ENCODE results near the gene PLCB4. TPM values are rescaled to one million over a fixed set of nuclear protein-coding genes. Genes with fewer than 3 reads are reported as not detected.

The PLCB4 gene
- total and polyA plus RNA-seq, 2 donors (not counting 1 experiment from before 2014, with no cell fraction given), result 7.3 to 13.7 TPM

- TF ChIP-seq EZH2 (IDR thresholded peaks at IDR 0.05; ENCODE audit: low read length, missing control alignments), result no peak
- no peak for TF ChIP-seq CTCF (conservative IDR thresholded peaks at IDR 0.05 in 1 of 2, IDR thresholded peaks at IDR 0.05 in 1 of 2; ENCODE audit: low read depth in 1 of 2, low read length in 2 of 2)
- H3K4me3 ChIP-seq (replicated peaks in 1 of 4; ENCODE audit: control extremely low read depth in 1 of 4, insufficient read depth in 1 of 4, low read depth in 3 of 4, low read length in 4 of 4), result no peak overlapping the region
- no peaks in the 10 kb centered on the region for H3K27me3 ChIP-seq (ENCODE audit: control insufficient read depth, insufficient read depth, low read length)
Measured at GRCh38 chr20:9298906-9299305, 230.0 kb downstream of the PLCB4 start.

GRCh38 chr20:9300080-9300479 is 231.2 kb downstream of the PLCB4 start:
- Histone ChIP-seq H3K4me2 (ENCODE audit: extremely low read depth, insufficient read depth, low read length) (no peak overlapping the region), H3K36me3 (ENCODE audit: control insufficient read depth, insufficient read depth, low read length) (no peaks in the 10 kb centered on the region), H4K20me1 (ENCODE audit: control insufficient read depth, extremely low read depth, insufficient read depth, low read length) (no peaks in the 10 kb centered on the region), H3K27me3 (ENCODE audit: control insufficient read depth, insufficient read depth, low read length) (no peaks in the 10 kb centered on the region), H3K4me3 (replicated peaks in 1 of 4; ENCODE audit: control extremely low read depth in 1 of 4, insufficient read depth in 1 of 4, low read depth in 3 of 4, low read length in 4 of 4) (no peak overlapping the region), H3K79me2 (ENCODE audit: control insufficient read depth, insufficient read depth, low read length) (no peaks in the 10 kb centered on the region), H3K4me1 (ENCODE audit: control insufficient read depth, extremely low read depth, insufficient read depth, low read length) (no peaks in the 10 kb centered on the region), H3K9ac (ENCODE audit: insufficient read depth, low read length) (no peak overlapping the region), H3K27ac (ENCODE audit: insufficient read depth, low read length) (no peak overlapping the region), H2AFZ (ENCODE audit: low read length) (no peak overlapping the region), H3K9me3 (ENCODE audit: control insufficient read depth, insufficient read depth, low read depth, low read length) (no peaks in the 10 kb centered on the region)
- no peak for TF ChIP-seq EZH2 (IDR thresholded peaks at IDR 0.05; ENCODE audit: low read length, missing control alignments)
- no peak for TF ChIP-seq CTCF (conservative IDR thresholded peaks at IDR 0.05 in 1 of 2, IDR thresholded peaks at IDR 0.05 in 1 of 2; ENCODE audit: low read depth in 1 of 2, low read length in 2 of 2)
- DNase-seq (ENCODE audit: low read depth in 2 of 2), result no peak

More at GRCh38 chr20:9298906-9299305, 230.0 kb downstream of the PLCB4 start:
- H3K4me1 ChIP-seq (ENCODE audit: control insufficient read depth, extremely low read depth, insufficient read depth, low read length), result peaks cover 5% of the 10 kb centered on the region
- no peaks in the 10 kb centered on the region for H3K36me3 ChIP-seq (ENCODE audit: control insufficient read depth, insufficient read depth, low read length)
- H3K9ac ChIP-seq (ENCODE audit: insufficient read depth, low read length), result no peak overlapping the region
- H4K20me1 ChIP-seq (ENCODE audit: control insufficient read depth, extremely low read depth, insufficient read depth, low read length), result peaks cover 2% of the 10 kb centered on the region
- H3K79me2 ChIP-seq (ENCODE audit: control insufficient read depth, insufficient read depth, low read length), result no peaks in the 10 kb centered on the region
- no peaks in the 10 kb centered on the region for H3K9me3 ChIP-seq (ENCODE audit: control insufficient read depth, insufficient read depth, low read depth, low read length)
- no peak overlapping the region for H3K4me2 ChIP-seq (ENCODE audit: extremely low read depth, insufficient read depth, low read length)
- no peak overlapping the region for H2AFZ ChIP-seq (ENCODE audit: low read length)
- H3K27ac ChIP-seq (ENCODE audit: insufficient read depth, low read length), result no peak overlapping the region
- DNase-seq (ENCODE audit: low read depth in 2 of 2), result no peak

- Histone ChIP-seq H3K36me3 (ENCODE audit: control insufficient read depth, insufficient read depth, low read length) (no peaks in the 10 kb centered on the region), H3K79me2 (ENCODE audit: control insufficient read depth, insufficient read depth, low read length) (no peaks in the 10 kb centered on the region), H4K20me1 (ENCODE audit: control insufficient read depth, extremely low read depth, insufficient read depth, low read length) (no peaks in the 10 kb centered on the region), H3K9me3 (ENCODE audit: control insufficient read depth, insufficient read depth, low read depth, low read length) (no peaks in the 10 kb centered on the region), H3K27ac (ENCODE audit: insufficient read depth, low read length) (no peak overlapping the region), H3K4me1 (ENCODE audit: control insufficient read depth, extremely low read depth, insufficient read depth, low read length) (no peaks in the 10 kb centered on the region), H3K4me2 (ENCODE audit: extremely low read depth, insufficient read depth, low read length) (no peak overlapping the region), H3K4me3 (replicated peaks in 1 of 4; ENCODE audit: control extremely low read depth in 1 of 4, insufficient read depth in 1 of 4, low read depth in 3 of 4, low read length in 4 of 4) (no peak overlapping the region), H2AFZ (ENCODE audit: low read length) (no peak overlapping the region), H3K27me3 (ENCODE audit: control insufficient read depth, insufficient read depth, low read length) (no peaks in the 10 kb centered on the region), H3K9ac (ENCODE audit: insufficient read depth, low read length) (no peak overlapping the region)
- TF ChIP-seq CTCF (conservative IDR thresholded peaks at IDR 0.05 in 1 of 2, IDR thresholded peaks at IDR 0.05 in 1 of 2; ENCODE audit: low read depth in 1 of 2, low read length in 2 of 2) (no peak), EZH2 (IDR thresholded peaks at IDR 0.05; ENCODE audit: low read length, missing control alignments) (no peak)
- peak in 1 of 2 donors; percentile 25 for DNase-seq (ENCODE audit: low read depth in 2 of 2)
Measured at GRCh38 chr20:9300534-9300933, 231.6 kb downstream of the PLCB4 start.

Data from fibroblast of lung (primary cell).